HG03520 (cell line): ENCODE results near the gene DEPDC5.

Experiments used
- ATAC-seq: cut with Tn5 transposase; IDR thresholded peaks from one replicate; pipeline ENCODE4 v1.9.1; 2021; ENCODE audit warnings: mild to moderate bottlenecking, moderate library complexity; ENCODE audit not compliant: unreplicated experiment

The DEPDC5 gene

GRCh38 chr22:31883989-31884388 is 130.2 kb downstream of the DEPDC5 start:
- ATAC-seq = no peak

- no peak for ATAC-seq
Observed at GRCh38 chr22:31891366-31892079, 137.7 kb downstream of the DEPDC5 start.

DNA sequence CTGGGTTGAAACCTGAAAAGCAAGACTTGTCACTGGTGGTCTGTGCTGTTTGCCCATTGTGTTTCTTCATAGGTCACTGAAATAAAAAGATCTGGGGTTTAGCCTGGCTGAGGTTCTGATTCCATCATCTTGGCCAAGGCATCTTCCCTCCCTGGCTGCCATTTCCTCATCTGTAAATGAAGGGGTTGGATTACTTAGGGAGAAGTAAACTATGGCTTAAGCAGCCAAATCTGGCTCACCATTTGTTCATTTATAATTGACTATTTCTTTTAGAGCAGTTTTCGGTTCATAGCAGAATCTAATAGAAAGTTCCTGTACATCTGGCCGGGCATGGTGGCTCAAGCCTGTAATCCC is 138.2 kb downstream of the DEPDC5 start:
- ATAC-seq = no peak

DNA sequence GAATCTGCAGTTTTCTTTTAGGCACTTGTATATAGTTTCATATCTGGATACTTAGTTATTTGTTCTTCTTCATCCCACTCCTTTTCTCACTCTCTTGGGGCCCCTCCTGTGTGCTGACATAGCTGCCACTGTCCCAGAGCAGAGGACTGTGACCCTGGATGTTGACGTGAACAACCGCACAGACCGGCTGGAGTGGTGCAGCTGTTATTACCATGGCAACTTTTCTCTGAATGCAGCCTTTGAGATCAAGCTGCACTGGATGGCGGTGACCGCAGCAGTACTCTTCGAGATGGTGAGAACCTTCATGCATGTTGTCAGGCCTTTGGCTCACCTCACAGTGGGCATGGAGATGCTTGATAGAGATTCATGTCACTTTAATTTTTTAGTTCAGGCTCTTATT is 139.6 kb downstream of the DEPDC5 start:
- ATAC-seq = no peak

DNA sequence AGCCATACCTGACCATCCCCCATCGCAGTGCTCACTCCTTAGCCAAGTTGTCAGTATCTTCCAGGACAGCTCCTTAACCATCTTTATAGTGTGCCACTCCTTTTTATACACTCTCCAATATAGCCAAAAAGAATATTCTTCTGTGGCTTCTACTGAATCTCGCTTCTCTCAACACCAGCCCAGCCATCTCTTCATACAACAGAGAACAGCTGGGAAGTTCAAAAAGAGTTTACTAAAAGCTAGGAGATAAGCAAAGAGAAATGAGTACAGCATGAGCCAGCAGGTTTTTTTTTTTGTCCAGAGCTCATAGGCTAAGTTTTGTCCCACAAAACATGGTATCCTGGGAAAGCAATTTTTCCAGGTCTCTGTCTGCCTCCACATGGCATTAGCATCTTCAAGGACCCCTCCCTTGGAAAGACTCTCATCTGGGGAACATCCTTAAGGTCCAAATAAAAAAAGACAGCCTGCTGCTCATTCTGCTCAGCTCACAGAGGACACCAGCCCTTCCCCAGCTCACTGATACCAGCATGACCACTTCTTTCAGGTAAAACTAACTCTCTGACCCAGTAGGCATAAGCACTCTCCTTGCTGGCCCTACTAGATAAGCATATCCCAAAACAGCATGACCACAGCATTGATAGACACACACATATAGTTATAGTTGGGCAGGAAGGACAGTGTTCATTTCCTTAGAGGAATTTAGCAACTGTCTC is 141.7 kb downstream of the DEPDC5 start:
- no peak for ATAC-seq

DNA sequence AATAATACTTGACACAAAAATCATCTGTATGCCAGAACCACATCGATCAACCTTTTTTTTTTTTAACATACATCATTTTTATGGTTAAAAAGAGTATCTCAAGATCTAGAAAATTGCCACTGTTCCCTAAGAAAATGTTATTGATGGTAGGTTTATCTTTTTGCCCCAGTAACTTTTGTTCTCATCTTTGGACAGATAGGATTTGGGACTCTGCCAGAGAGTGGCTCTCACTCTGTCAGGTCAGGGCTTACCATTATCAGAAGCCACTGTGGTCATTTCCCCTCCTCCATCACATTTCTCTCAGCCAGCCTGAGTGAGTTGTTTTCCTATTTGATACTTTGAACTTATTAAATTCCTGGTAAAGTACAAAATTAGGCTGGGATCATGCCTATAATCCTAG is 142.7 kb downstream of the DEPDC5 start:
- no peak for ATAC-seq

DNA sequence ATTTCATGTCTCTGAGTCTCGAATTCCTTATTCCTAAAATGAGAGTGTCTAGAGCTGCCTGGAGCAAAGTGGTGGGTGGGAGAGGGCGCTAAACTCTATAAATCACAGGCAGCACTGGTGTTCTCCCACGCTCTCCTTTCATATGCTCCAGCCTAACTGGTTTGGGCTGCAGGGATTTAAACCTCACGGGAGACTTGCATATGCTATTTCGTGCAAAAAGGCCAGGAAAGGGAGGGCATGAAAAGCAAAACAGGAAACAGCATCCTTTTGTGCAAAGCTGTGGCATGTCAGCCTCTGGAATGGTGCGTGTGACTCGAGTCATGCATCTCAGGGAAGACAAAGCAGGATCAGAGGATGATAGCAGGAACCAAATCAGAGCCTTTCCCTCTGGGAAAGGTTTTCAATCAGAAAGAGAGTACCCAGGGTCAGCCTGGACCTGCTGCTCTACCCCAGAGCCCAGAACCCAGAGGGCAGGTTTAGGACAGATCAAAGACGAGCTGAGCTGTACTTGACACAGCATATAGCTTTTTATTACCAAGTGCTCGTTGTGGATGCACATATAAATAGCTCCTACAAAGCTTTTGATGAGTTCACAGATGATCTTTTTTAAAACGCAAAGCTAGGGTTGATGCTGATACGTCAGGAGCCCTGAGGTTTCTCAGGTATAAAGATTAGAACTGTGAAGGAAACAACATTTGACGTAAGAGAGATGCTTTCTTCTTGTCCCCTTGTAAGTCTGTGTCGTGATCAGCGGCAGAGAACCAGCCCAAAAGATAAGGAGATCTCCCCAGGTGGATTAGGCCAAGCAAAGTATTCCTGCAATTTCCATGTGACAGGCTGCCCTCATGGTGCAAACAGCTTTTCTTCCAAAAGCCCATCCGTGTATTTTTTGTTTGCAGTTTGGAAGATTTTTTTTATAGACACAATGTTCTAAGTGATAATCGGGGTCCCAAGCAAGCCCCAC is 144.3 kb downstream of the DEPDC5 start:
- ATAC-seq = no peak

DNA sequence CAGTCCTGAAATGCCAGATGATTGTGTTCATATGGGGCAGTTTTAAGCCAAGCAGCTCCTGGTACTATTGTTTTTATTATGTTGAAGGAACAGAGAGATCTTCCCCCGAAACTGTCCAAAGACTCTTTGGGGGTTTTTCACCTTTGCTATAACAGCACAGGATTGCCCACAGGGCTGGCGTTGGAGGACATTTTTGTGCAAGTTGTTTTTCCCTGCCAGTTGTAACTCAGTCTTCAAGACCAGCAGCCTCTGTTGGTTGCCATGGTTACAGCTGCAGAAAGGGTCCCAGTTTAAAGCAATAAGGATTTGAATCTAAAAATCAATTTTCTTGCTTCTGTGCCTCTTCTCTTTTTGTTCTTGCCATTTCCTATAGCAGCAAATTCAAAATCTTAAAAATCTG is 145.1 kb downstream of the DEPDC5 start:
- no peak for ATAC-seq

DNA sequence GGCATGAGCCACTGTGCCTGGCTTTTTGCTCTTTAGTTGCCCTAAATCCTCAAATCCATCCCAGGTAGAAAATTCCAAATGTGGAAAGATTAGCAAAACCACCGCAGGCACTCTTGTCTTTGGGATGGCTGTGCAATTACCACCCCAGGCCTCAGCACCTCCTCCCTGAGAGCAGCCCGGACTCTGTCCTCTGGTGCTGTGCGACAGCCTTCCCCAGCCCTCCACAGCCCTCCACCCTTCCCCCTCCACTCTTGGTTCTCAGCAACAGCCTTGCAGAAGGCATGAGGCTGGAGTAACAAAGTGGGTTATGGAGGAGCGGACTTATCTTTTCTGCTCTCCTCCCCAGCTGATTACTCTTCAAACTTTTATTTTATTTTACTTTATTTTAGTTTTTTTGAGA is 145.8 kb downstream of the DEPDC5 start:
- no peak for ATAC-seq

- no peak for ATAC-seq
Observed at GRCh38 chr22:31901388-31902137, 147.7 kb downstream of the DEPDC5 start.

DNA sequence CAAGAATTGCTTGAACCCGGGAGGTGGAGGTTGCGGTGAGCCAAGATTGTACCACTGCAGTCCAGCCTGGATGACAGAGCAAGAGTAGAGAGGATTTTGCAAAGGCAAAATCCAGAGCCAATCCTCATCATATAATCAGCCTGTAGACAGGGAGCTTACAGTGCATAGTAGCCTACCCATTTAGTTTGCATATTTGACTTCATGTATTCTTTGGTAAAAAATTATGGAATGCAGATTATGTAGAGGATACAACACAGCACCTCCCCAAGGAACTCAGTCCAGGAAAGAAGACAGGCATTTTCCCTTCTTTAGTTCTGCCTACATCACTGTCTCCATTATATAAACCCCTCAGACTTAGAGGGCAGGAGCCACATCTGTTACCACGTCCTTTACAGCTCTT is 150.8 kb downstream of the DEPDC5 start:
- ATAC-seq = no peak

DNA sequence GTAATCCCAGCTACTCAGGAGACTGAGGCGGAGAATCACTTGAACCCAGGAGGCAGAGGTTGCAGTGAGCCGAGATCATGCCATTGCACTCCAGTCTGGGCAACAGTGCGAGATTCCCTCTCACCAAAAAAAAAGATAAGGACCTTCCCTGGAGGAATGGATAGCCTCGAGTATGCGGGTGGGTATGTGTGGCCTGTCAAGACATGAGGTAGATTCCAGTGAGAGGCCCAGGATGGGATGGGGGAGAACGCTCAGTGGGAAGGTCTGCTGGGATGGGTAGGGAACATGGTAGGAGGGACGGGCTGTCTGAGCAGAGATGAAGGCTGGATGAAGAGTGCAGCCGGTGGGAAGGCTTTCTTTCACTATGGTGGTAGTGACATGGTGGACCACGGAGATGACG is 151.5 kb downstream of the DEPDC5 start:
- no peak for ATAC-seq

- ATAC-seq = no peak
Observed at GRCh38 chr22:31906086-31906485, 152.3 kb downstream of the DEPDC5 start.

GRCh38 chr22:31906569-31906968 is 152.8 kb downstream of the DEPDC5 start:
- ATAC-seq = no peak

DNA sequence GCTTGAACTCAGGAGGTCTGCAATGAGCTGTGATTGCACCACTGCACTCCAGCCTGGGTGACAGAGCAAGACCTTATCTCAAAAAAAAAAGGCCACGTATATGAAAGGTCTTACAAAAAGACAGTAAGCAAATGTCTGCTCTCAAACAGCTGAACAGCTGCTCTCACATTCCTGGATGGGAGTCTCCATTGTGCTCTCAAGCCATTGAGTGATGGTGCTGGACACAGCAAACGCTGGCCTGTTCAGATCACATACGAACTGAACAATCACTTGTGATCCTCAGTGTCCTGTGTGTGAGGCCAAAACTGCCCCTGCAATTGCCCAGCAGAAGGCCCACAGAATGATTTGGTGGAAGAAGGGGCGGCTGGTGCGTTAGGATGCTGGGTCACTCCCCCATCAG is 156.2 kb downstream of the DEPDC5 start:
- no peak for ATAC-seq

DNA sequence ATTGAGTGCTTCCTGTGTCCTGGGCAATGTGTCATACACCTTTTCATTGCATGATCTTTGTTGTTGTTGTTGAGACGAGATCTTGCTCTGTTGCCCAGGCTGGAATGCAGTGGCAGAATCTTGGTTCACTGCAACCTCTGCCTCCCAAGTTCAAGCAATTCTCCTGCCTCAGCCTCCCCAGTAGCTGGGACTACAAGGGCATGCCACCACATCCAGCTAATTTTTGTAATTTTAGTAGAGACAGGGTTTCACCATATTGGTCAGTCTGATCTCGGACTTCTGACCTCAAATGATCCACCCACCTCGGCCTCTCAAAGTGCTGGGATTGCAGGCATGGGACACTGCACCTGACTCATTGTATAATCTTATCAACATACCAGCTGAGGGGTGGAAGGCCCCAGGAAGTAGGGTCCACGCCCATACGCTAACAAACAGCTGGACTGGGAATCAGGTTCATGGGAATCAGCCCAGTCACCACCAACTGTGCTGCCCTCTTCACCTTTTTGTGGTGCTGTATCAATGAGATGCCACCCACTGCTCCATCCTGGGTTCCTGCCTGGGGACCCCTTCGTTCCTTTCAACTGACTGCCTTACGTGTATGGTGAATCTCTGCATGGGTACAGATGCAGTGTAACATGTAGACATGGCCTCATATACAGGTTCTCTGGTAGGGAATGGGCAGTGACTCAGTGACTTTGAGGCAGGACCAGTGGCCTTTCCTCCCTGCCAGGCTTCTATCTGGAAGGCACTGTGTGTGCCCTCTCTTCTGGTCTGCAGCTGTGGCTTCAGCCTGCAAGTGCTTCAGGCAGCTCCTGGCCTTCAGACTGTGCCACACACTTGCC is 158.0 kb downstream of the DEPDC5 start:
- no peak for ATAC-seq

DNA sequence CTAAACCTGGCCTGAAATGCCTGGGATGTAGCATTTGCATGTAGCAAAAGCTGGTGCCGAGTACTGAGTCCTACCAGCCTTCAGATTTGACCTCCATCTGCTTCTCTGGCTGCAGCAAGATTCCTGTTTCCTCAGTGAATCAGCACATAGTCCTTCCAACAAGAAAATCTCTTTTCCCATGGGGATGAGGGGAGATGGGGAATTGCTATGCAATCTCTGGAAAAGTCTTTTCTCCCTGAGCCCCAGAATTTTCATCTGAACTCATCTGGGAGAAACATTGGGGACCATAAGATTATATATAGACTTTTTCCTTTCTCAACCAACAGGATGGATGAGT is 158.6 kb downstream of the DEPDC5 start:
- no peak for ATAC-seq

DNA sequence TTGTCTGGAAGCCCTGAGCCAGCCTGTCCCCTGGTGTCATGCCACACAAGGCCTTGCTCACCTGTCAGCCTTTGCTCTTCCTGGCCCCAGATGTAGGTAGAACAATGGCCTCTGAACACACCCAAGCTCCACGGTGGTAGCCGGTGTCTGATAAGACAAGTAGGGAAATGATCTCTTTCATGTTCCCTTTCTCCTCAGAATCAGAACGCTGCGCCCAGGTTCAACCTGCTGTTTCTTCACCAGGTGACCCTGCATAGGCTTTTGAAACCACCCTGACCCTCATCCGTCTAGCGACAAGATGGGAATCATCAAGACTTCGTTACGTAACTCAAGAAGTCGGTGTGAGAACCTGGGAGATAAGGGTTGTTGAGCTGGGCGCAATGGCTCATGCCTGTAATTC is 161.8 kb downstream of the DEPDC5 start:
- no peak for ATAC-seq

DNA sequence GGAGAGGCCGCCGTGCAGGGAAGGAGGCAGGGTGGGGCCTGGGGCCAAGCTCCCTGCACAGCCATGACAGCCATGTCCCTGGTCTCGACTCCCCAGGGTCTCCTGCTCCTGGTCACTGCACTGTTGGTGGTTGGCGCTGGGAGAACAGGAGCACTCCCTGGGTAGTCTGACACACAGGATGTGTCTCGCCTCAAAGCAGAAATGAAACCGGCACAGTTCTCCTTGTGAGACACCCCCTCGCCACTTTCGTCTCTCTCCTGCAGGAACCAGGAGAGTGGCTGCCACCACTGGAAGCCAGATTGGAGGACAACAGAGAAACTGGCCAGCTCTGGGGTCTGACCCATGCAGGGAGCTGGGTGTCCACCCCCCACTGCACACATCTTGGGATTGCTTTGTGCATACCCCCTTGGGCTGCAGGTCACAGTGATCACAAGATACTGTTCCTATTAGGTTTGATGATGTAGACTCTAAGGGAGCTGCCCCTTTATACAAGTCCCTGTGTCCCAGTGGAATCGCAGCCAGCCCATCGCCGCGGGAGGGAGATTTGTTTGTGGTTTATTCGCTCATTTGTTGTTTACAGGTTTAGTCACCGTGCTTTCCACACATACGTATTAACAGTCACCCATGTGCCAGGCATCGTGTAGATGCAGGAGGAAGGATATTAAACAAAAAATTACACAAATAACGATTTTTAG is 163.6 kb downstream of the DEPDC5 start:
- ATAC-seq = no peak

DNA sequence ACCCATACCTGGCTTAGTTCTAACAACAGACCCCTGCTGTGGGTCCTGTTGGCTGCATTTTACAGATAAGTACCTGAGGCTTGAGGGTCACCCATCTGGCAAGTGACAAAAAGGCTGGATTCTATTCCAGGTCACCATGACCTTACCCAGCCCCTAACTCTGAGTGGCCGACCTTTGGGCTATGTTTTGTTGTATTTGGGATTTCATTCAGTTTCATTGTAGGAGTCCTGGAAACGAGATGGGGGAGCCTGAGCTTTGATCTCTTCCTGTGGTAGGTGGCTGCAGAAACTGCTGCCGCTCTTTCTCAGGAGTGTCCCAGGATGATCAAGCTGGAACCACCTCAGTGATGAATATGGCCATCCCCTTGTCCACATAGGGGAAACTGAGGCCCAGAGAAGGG is 165.9 kb downstream of the DEPDC5 start:
- no peak for ATAC-seq
